ENCODE measurements around the gene SHF. TPM values are rescaled to one million over a fixed set of nuclear protein-coding genes. Genes with fewer than 3 reads are reported as not detected.

The SHF gene
- total RNA-seq, 2 experiments from 2014 or later, result 19.8 to 23.5 TPM

DNA sequence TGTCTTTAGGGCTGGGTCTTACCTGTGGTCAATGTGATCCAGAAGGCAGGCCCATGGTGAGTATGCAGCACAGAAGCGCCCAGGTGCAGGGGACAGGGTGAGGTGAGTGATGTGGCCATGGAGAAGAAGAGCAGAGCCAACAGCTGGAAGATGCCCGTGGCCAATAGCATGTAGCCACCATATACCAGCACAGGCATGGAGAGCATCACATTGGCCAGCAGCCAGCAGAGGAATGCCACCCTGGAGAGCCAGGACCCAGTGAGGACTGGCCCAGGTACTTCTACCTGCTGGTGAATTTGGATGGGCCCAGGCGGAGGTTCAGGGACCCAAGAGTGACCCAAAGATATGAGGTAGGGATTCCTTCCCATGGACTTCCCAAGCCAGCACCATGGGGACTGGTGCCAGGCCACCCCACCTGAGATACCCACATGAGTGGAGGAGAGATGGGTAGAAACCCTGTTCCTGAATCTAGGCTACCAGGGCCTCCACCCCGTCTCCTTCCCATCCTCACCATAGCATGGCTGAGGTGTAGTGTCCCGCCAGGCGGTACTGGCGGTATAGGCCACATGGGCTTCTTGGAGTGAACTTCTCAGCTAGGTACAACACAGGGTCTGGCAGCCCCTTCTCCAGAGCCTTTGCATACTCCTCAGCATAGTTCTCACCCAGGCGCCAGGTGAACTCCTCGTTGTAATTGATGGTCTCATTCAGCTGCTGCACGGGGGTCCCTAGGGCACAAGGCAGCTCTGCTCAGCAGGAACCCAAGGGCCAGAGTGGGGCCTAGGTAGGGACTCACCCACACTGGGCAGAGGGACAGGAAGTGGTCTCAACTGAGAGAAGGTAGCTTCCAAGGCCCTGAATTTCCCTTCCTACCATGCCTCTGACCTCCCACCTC, 67.4 kb downstream of the SHF start:
- Mint-ChIP-seq H3K4me1 (ENCODE audit: low read depth) (peaks cover 19% of the 10 kb centered on the region), H3K4me3 (no peak overlapping the region), H3K36me3 (ENCODE audit: low read depth) (no peaks in the 10 kb centered on the region), H3K27me3 (peaks cover 44% of the 10 kb centered on the region), H3K9me3 (no peaks in the 10 kb centered on the region), H3K27ac (no peak overlapping the region)
- TF ChIP-seq, protein P1, sequence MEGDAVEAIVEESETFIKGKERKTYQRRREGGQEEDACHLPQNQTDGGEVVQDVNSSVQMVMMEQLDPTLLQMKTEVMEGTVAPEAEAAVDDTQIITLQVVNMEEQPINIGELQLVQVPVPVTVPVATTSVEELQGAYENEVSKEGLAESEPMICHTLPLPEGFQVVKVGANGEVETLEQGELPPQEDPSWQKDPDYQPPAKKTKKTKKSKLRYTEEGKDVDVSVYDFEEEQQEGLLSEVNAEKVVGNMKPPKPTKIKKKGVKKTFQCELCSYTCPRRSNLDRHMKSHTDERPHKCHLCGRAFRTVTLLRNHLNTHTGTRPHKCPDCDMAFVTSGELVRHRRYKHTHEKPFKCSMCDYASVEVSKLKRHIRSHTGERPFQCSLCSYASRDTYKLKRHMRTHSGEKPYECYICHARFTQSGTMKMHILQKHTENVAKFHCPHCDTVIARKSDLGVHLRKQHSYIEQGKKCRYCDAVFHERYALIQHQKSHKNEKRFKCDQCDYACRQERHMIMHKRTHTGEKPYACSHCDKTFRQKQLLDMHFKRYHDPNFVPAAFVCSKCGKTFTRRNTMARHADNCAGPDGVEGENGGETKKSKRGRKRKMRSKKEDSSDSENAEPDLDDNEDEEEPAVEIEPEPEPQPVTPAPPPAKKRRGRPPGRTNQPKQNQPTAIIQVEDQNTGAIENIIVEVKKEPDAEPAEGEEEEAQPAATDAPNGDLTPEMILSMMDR (IDR thresholded peaks at IDR 0.05), result no peak
- intact Hi-C loops (cut with micrococcal nuclease), result no loop called here
- ChIA-PET CTCF (interaction anchor here (1.4 kb wide), 1 partner anchor 11 kb away, joined by 4 read pairs; no protein-coding TSS in a partner anchor), POLR2A (no interaction called here)
- DNase-seq (no peak), ATAC-seq (no peak)

DNA sequence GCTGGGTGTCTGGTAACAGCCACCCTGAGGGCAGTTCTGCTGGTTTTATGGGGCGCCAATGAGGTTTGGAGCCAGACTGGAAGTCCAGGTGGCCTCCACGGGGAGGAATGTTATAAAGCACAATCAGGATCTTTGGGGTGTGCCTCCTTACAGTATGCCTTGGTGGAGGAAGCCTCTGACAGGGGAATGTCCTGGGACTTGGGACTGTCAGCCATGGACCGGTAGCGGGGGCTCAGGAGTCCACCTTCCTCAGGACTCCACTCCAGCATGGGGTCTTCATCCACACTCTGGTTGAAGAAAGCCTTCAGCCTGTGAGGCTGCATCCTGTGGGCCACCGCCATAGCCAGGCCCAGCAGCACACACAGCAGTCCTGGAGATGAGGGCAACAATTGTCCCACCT, 68.8 kb downstream of the SHF start:
- no peak overlapping the region for H3K4me3 Mint-ChIP-seq
- TF ChIP-seq, protein P1 (IDR thresholded peaks at IDR 0.05), result no peak
- ChIA-PET POLR2A (no interaction called here), CTCF (interaction anchor here (0.8 to 3.9 kb wide), 22 partner anchors 8 to 475 kb away, joined by 3 to 48 read pairs (median 8); partner anchors contain the start of genes DUOX1 and DUOXA1)
- intact Hi-C loops (cut with micrococcal nuclease), result no loop called here
- DNase-seq (no peak), ATAC-seq (no peak)
- H3K27ac Mint-ChIP-seq, result no peak overlapping the region
- no peaks in the 10 kb centered on the region for H3K9me3 Mint-ChIP-seq
- peaks cover 51% of the 10 kb centered on the region for H3K27me3 Mint-ChIP-seq
- no peaks in the 10 kb centered on the region for H3K36me3 Mint-ChIP-seq (ENCODE audit: low read depth)
- peaks cover 25% of the 10 kb centered on the region for H3K4me1 Mint-ChIP-seq (ENCODE audit: low read depth)

DNA sequence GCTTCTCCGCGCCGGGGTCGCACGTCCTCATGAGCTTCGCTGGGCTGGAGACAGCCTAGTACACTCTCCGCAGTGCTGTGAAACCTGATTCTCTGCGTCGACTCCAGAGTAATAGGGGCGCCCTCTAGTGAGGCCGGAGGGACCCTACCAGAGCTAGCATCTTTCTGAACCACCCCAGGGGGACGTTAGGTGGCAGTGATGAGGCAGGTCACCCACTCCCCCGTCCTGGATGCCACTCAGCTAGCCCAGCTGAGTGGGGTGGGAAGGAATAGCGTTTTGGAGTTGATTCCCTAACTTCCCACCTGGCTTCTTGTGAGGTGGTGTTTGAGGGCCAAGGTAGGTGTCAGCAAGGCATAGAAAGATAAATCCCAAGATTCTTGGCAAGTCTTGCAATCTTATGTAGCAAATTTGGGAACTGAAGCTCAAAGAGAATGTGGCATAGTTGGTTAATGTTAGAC, 69.6 kb downstream of the SHF start:
- Mint-ChIP-seq H3K27me3 (peaks cover 58% of the 10 kb centered on the region), H3K36me3 (ENCODE audit: low read depth) (no peaks in the 10 kb centered on the region), H3K9me3 (no peaks in the 10 kb centered on the region), H3K4me3 (peak overlapping the region; percentile 36), H3K27ac (no peak overlapping the region), H3K4me1 (ENCODE audit: low read depth) (peaks cover 33% of the 10 kb centered on the region)
- ChIA-PET POLR2A (no interaction called here), CTCF (interaction anchor here (0.5 to 3.9 kb wide), 61 partner anchors 9 to 590 kb away, joined by 3 to 48 read pairs (median 5); partner anchors contain the start of genes DUOX1, DUOXA1 and SHF)
- TF ChIP-seq, protein P1 (IDR thresholded peaks at IDR 0.05), result peak; percentile 100
- ATAC-seq, result peak; percentile 99
- intact Hi-C loops (cut with micrococcal nuclease), result no loop called here
- peak; percentile 93 for DNase-seq

DNA sequence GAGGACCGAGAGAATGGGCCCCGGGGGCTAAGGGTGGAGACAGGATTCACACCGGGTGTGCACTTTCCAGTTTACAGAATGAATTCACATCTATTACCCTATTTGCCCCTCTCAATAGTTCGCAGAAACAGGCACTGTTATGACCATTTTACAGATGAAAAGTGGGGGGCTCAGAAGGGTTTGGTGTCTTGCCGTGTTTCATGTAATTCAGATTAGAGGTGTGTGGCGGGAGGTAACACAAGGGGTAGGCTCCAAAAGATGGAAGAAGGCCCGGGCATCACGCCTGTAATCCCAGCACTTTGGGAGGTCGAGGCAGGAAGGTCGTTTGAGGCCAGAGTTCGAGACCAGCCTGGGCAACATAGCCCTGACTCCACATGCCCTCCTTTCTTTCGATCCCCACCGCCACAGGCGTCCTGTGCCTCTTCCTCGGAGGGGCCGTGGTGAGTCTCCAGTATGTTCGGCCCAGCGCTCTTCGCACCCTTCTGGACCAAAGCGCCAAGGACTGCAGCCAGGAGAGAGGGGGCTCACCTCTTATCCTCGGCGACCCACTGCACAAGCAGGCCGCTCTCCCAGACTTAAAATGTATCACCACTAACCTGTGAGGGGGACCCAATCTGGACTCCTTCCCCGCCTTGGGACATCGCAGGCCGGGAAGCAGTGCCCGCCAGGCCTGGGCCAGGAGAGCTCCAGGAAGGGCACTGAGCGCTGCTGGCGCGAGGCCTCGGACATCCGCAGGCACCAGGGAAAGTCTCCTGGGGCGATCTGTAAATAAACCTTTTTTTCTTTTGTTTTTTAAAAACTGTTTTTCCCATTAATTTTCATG, 70.2 kb downstream of the SHF start:
- H3K9me3 Mint-ChIP-seq, result no peaks in the 10 kb centered on the region
- CTCF ChIA-PET, result interaction anchor here (0.5 to 3.9 kb wide), 55 partner anchors 8 to 589 kb away, joined by 3 to 48 read pairs (median 5); partner anchors contain the start of genes DUOX1, DUOXA1 and SHF
- DNase-seq, result no peak
- intact Hi-C loops (cut with micrococcal nuclease), result no loop called here
- peak overlapping the region; percentile 36 for H3K4me3 Mint-ChIP-seq
- TF ChIP-seq, protein P1 (IDR thresholded peaks at IDR 0.05), result no peak
- ATAC-seq, result peak; percentile 6
- POLR2A ChIA-PET, result no interaction called here
- H3K27me3 Mint-ChIP-seq, result peaks cover 63% of the 10 kb centered on the region
- peaks cover 36% of the 10 kb centered on the region for H3K4me1 Mint-ChIP-seq (ENCODE audit: low read depth)
- H3K27ac Mint-ChIP-seq, result no peak overlapping the region
- no peaks in the 10 kb centered on the region for H3K36me3 Mint-ChIP-seq (ENCODE audit: low read depth)

Other genes with a start within 250 kb of the SHF start
- not detected for gene TERB2, start 231.3 kb downstream of the SHF start, total RNA-seq
- gene SORD, start 164.8 kb downstream of the SHF start, total RNA-seq, result 10 to 100 TPM; 27.9 to 28.7 TPM
- gene DUOX2, start 73.8 kb downstream of the SHF start, total RNA-seq, result under 1 TPM; 0.05 to 0.18 TPM
- not detected for gene DUOXA2, start 73.6 kb downstream of the SHF start, total RNA-seq
- not detected for gene DUOXA1, start 58.1 kb downstream of the SHF start, total RNA-seq
- not detected for gene DUOX1, start 58.0 kb downstream of the SHF start, total RNA-seq
- gene SLC28A2, start 64.3 kb upstream of the SHF start, total RNA-seq, result not detected
- 1 to 10 TPM; 5.6 to 6.5 TPM for gene GATM, start 190.6 kb upstream of the SHF start, total RNA-seq

Measured in activated CD8-positive, alpha-beta T cell treated with anti-CD3 and anti-CD28 coated beads for 36 hours (primary cell).